Gastrocnemius medialis (tissue), 4 donors: ENCODE results near the gene DMRT3. TPM values are rescaled to one million over a fixed set of nuclear protein-coding genes. Genes with fewer than 3 reads are reported as not detected.
A peak's percentile ranks its signal among the peaks of the same experiment; 100 is the strongest.

Experiments used
- ATAC-seq, 2 donors: fragments of 150-250 bp; one replicate each; pipeline ENCODE4 v1.9.1; 2016
- DNase-seq, 2 donors: peaks; one replicate each; pipeline ENCODE4 v3.0.0-alpha.2; 2019
- H3K27ac ChIP-seq, 4 donors: fragments of 200-600 bp; sonication (generic); 1 replicate in 1 of 4; 2 replicates in 3 of 4; pipeline ENCODE4 v1.5.1; 2016 to 2018; ENCODE audit warnings: mild to moderate bottlenecking in 2 of 4, moderate library complexity in 1 of 4
- H3K27me3 ChIP-seq, 3 donors: fragments of 200-600 bp; sonication (generic) in 2 of 3; 1 replicate in 1 of 3; 2 replicates in 2 of 3; pipeline versions ENCODE4 v1.5.1 to v1.6.0; 2016 to 2019; ENCODE audit warnings: mild to moderate bottlenecking in 1 of 3, moderate library complexity in 1 of 3
- H3K36me3 ChIP-seq, 2 donors: fragments of 200-600 bp; sonication (generic) in 1 of 2; one replicate each; pipeline ENCODE4 v1.5.1; 2017 to 2018
- H3K4me1 ChIP-seq, 2 donors: fragments of 200-600 bp; sonication (generic) in 1 of 2; one replicate each; pipeline ENCODE4 v1.5.1; 2016 to 2017; ENCODE audit warnings: mild to moderate bottlenecking in 2 of 2
- H3K4me3 ChIP-seq, 4 donors: fragments of 200-600 bp; sonication (generic) in 3 of 4; 1 replicate in 1 of 4; 2 replicates in 3 of 4; pipeline ENCODE4 v1.5.1; 2016 to 2019; ENCODE audit warnings: mild to moderate bottlenecking in 2 of 4
- H3K9me3 ChIP-seq, 3 donors: fragments of 200-600 bp; sonication (generic) in 2 of 3; 1 replicate in 1 of 3; 2 replicates in 2 of 3; pipeline ENCODE4 v1.5.1; 2016 to 2019
- POLR2A ChIP-seq, 2 donors: fragments of 450-650 bp; IDR thresholded peaks; one replicate each; pipeline ENCODE4 v1.6.1; 2017; ENCODE audit warnings: antibody characterized with exemption in 2 of 2, mild to moderate bottlenecking in 2 of 2, moderate library complexity in 2 of 2
- in situ Hi-C, 4 donors: fragments of 200-750 bp; cut with MboI; loops; one replicate each; pipeline versions ENCODE4 v1.15.0 to v1.8.0; 2017; ENCODE audit warnings: low sequenced_read_pairs in 4 of 4
- intact Hi-C: fragments of 100-400 bp; cut with DNase I; formaldehyde crosslinking; loops from one replicate; pipeline ENCODE4 v1.15.1; 2023; ENCODE audit warnings: low total_unique reads
- total RNA-seq, 4 donors: library from RNA; depleted of rRNA; stranded (reverse); fragments of >200 nt; gene quantifications; one replicate each; pipeline versions ENCODE4 v1.1.0 to v1.2.3, GENCODE V29; 2016
- TF ChIP-seq, protein P1 (sequence below), 5 experiments: fragments of 450-650 bp in 3 of 5; fragments of 200-600 bp in 2 of 5; sonication (generic) in 2 of 5; IDR thresholded peaks in 4 of 5; conservative IDR thresholded peaks in 1 of 5; 1 replicate in 4 of 5; 2 replicates in 1 of 5; pipeline ENCODE4 v1.5.1; 2016 to 2019; ENCODE audit warnings: antibody characterized with exemption in 5 of 5, mild to moderate bottlenecking in 3 of 5, moderate library complexity in 3 of 5

DMRT3 gene
- total RNA-seq, 4 donors from 2014 or later = 0.24 to 0.36 (median 0.31) TPM

DNA sequence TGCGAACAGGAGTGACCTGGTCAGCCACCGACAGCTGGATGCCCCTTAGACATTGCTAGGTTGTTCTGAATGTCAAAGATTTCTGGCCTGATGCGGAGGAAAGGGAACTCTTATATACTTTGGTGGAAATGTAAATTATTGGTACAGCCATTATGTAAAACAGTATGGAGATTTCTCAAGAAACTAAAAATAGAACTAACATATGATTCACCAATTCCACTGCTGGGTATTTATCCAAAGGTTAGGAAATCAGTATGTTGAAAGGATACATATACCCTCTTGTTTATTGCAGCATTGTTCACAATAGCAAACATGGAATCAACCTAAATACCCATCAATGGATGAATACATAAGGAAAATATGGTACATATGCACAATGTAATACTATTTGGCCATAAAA, 31.8 kb downstream of the DMRT3 start:
- no peaks in the 10 kb centered on the region for H3K27me3 ChIP-seq
- DNase-seq (no peak), ATAC-seq (no peak)
- H3K4me1 ChIP-seq = no peaks in the 10 kb centered on the region
- H3K9me3 ChIP-seq = no peaks in the 10 kb centered on the region
- H3K27ac ChIP-seq = no peak overlapping the region
- TF ChIP-seq, protein P1, sequence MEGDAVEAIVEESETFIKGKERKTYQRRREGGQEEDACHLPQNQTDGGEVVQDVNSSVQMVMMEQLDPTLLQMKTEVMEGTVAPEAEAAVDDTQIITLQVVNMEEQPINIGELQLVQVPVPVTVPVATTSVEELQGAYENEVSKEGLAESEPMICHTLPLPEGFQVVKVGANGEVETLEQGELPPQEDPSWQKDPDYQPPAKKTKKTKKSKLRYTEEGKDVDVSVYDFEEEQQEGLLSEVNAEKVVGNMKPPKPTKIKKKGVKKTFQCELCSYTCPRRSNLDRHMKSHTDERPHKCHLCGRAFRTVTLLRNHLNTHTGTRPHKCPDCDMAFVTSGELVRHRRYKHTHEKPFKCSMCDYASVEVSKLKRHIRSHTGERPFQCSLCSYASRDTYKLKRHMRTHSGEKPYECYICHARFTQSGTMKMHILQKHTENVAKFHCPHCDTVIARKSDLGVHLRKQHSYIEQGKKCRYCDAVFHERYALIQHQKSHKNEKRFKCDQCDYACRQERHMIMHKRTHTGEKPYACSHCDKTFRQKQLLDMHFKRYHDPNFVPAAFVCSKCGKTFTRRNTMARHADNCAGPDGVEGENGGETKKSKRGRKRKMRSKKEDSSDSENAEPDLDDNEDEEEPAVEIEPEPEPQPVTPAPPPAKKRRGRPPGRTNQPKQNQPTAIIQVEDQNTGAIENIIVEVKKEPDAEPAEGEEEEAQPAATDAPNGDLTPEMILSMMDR (IDR thresholded peaks at IDR 0.05 in 4 of 5, conservative IDR thresholded peaks at IDR 0.05 in 1 of 5) = no peak
- TF ChIP-seq POLR2A (IDR thresholded peaks at IDR 0.05) = no peak
- no peak overlapping the region for H3K4me3 ChIP-seq
- H3K36me3 ChIP-seq = no peaks in the 10 kb centered on the region
- in situ Hi-C loops (loop anchor here (5.0 to 25.0 kb wide), 4 partner anchors 113 to 396 kb away; no protein-coding TSS in a partner anchor), intact Hi-C loops (loop anchor here (2.0 to 10.0 kb wide), 3 partner anchors 393 to 661 kb away; no protein-coding TSS in a partner anchor)

DNA sequence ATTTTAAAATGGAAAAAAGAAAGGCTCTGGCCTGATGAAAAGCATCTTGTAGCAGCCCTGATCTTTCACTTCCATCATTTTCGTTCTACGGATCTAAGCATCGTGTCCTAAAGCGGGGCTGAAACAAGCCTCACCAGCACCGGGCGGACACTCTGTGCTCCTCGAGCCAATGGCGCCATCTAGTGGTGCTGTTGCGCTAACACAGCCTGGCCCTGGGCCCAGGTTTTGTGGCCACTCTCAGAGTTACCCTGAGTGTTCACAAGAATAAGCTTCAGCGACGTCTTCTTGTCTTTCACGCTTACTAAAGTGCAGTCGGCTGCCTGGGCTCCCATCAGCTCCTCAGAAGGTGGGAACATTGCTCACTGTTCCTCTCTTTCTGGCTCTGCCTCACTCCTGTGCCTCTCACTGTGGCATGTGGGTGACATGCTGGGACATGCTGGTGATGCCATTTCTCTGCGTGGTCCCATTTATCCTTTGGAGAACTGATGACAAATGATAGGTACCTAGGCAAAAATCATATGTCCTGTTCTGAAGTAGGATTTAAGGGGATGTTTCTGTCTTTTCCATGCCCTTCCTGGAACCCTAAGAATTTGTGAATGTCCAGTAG, 32.7 kb downstream of the DMRT3 start:
- Histone ChIP-seq H3K27me3 (no peaks in the 10 kb centered on the region), H3K9me3 (no peaks in the 10 kb centered on the region), H3K4me1 (no peaks in the 10 kb centered on the region), H3K4me3 (no peak overlapping the region), H3K36me3 (no peaks in the 10 kb centered on the region), H3K27ac (no peak overlapping the region)
- DNase-seq (peak; percentile 32 to 67), ATAC-seq (peak; percentile 88 to 92)
- intact Hi-C loops (loop anchor here (1.0 to 10.0 kb wide), 4 partner anchors 116 to 662 kb away; no protein-coding TSS in a partner anchor), in situ Hi-C loops (loop anchor here (5.0 to 25.0 kb wide), 4 partner anchors 114 to 397 kb away; no protein-coding TSS in a partner anchor)
- TF ChIP-seq POLR2A (IDR thresholded peaks at IDR 0.05) = no peak
- TF ChIP-seq, protein P1 (IDR thresholded peaks at IDR 0.05 in 4 of 5, conservative IDR thresholded peaks at IDR 0.05 in 1 of 5) = peak; percentile 87 to 99 (median 94)

DNA sequence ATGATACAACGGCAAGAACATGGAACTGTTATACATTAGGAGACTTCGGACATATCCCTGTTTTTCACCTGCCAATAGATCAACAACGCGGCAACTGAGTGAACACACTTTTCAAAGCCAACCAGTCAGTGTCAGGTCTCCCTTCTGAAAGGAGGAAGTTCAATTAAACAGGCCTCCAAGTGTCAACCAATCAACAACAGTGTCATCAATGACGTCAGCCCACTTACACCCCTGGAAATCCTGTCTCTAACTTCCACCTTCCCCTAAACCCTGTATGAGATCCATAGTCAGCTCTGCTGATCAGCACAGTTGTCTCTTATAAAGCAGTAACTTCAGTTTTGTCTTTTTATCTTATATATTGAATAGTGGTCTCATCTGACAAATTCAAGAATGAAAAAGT, 36.6 kb downstream of the DMRT3 start:
- in situ Hi-C loops = loop anchor here (5.0 to 25.0 kb wide), 3 partner anchors 121 to 401 kb away; no protein-coding TSS in a partner anchor
- ATAC-seq = no peak
- intact Hi-C loops = no loop called here
- H3K4me3 ChIP-seq = no peak overlapping the region
- H3K36me3 ChIP-seq = no peaks in the 10 kb centered on the region
- no peaks in the 10 kb centered on the region for H3K9me3 ChIP-seq
- H3K27me3 ChIP-seq = no peaks in the 10 kb centered on the region
- no peak for DNase-seq
- TF ChIP-seq, protein P1 (IDR thresholded peaks at IDR 0.05 in 4 of 5, conservative IDR thresholded peaks at IDR 0.05 in 1 of 5) = no peak
- TF ChIP-seq POLR2A (IDR thresholded peaks at IDR 0.05) = no peak
- H3K4me1 ChIP-seq = no peaks in the 10 kb centered on the region
- no peak overlapping the region for H3K27ac ChIP-seq

DNA sequence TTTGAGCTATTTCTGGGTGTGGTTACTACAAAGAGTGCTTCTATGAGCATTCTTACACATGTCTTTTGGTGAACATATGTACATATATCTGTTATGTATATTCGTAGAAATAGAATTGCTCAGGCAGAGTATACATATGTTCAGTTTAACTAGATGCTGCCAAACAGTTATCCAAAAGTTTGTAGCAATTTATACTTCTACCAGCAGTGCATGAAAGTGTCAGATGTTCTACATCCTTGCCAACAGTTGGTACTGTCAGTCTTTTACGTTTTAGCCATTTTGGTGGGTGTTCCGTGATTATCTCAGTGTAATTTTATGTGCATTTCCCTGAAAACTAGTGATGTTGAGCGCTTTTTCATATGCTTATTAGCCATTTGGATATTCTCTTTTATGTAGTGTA, 37.8 kb downstream of the DMRT3 start:
- H3K27ac ChIP-seq = no peak overlapping the region
- intact Hi-C loops = no loop called here
- in situ Hi-C loops = loop anchor here (5.0 to 25.0 kb wide), 3 partner anchors 122 to 402 kb away; no protein-coding TSS in a partner anchor
- H3K4me1 ChIP-seq = no peaks in the 10 kb centered on the region
- no peaks in the 10 kb centered on the region for H3K36me3 ChIP-seq
- no peak for ATAC-seq
- H3K27me3 ChIP-seq = no peaks in the 10 kb centered on the region
- H3K9me3 ChIP-seq = no peaks in the 10 kb centered on the region
- H3K4me3 ChIP-seq = no peak overlapping the region
- TF ChIP-seq, protein P1 (IDR thresholded peaks at IDR 0.05 in 4 of 5, conservative IDR thresholded peaks at IDR 0.05 in 1 of 5) = no peak
- no peak for TF ChIP-seq POLR2A (IDR thresholded peaks at IDR 0.05)
- no peak for DNase-seq
